Activated T-cell treated with anti-CD3 and anti-CD28 coated beads, Interleukin-2, amount 50 U/mL, for 24 hours (primary cell): ENCODE results near the gene PTPMT1.

Experiments
- DNase-seq: peaks from one replicate; pipeline ENCODE4 v3.0.0-alpha.2; 2020
- H3K27ac Mint-ChIP-seq: 2 replicates; pipeline ENCODE4 v1.8.0; 2020; ENCODE audit warnings: mild to moderate bottlenecking, mixed read lengths
- H3K27me3 Mint-ChIP-seq: 2 replicates; pipeline ENCODE4 v1.8.0; 2020; ENCODE audit warnings: mixed read lengths
- H3K36me3 Mint-ChIP-seq: 2 replicates; pipeline ENCODE4 v1.8.0; 2020; ENCODE audit warnings: low read depth, mixed read lengths
- H3K4me1 Mint-ChIP-seq: 2 replicates; pipeline ENCODE4 v1.8.0; 2020; ENCODE audit warnings: low read depth, mixed read lengths
- H3K4me3 Mint-ChIP-seq: 2 replicates; pipeline ENCODE4 v1.8.0; 2020; ENCODE audit warnings: mild to moderate bottlenecking, moderate library complexity, mixed read lengths
- H3K9me3 Mint-ChIP-seq: 2 replicates; pipeline ENCODE4 v1.8.0; 2020; ENCODE audit warnings: mixed read lengths

Gene PTPMT1

DNA sequence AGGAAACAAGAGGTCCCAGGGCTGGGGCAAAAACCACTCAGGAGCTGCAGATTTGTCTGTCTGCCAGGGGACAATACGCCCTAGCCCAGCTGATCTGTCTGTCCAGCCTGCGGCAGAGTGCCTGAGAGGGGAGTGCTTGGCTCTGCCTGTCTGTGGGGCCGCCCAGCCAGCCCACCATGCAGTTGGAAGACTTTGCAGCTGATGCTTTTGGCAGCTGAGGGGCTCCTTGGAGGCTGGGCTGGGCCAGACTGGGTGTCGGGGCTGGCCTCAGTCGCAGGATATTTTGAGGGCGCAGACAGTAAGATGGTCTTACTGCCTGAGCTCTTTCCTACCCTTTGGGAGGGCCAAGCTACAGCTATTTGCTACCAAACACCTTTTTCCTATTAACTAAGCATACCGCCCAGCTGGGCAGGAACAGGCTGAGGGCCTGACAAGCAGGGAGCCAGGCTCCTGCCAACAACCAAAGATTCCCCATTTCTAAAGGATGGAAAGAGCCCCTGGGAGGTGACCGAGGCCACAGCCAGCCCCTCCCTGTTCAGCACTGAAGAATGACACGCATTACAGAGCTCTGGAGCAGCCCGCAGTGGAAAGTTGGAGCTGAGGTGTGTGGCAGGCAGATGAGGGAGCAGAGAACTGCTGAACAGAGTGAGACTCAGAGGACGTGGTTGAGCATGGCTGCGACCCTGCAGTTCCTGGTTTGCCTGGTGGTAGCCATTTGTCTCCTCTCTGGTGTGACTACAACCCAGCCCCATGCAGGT lies 20.9 kb downstream of the PTPMT1 start, which contains the start of gene FAM180B:
TSS of gene FAM180B (plus strand) at position 581 of the 758 bp plus-strand sequence. CDS start at position 672, 91 bp downstream.
- Mint-ChIP-seq H3K4me1 (peaks cover 4% of the 10 kb centered on the region), H3K4me3 (no peak within 1 kb of the TSS), H3K36me3 (peaks cover 55% of the 10 kb centered on the region), H3K9me3 (no peaks in the 10 kb centered on the region), H3K27me3 (no peaks in the 10 kb centered on the region), H3K27ac (no peak within 1 kb of the TSS)
- no peak for DNase-seq

DNA sequence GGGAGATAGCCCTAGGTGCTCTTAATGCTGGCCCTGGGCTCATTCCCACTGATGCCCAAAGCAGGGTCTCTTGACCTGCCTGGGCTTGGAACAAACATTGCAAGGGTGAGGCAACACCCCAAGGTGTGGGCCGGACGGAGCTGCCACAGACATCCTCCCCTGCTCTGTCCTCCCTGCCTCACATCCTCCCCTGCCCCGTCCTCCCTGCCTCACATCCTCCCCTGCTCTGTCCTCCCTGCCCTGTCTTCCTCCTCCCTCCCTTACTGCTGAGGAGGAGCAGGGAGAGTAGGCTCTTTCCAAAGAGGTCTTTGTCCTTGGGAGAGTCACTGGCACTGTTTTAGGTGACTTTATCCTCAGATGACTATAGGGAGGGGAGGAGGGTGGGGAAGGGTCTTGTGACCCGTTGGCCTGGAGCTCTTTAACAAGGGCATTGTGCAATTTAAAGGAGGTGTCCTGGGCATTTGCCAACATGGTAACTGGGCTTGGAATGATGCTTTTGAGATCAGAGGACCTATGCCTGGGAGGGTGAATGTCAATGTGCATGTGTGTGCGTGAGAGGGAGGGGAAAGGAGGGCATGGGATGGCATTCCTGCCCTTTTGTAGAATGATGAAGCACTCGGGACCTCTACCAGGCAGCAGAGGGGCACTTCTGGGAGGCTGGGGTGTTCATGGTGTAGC lies 21.8 kb downstream of the PTPMT1 start:
- no peak overlapping the region for H3K27ac Mint-ChIP-seq
- no peaks in the 10 kb centered on the region for H3K9me3 Mint-ChIP-seq
- H3K4me1 Mint-ChIP-seq = peaks cover 2% of the 10 kb centered on the region
- no peak for DNase-seq
- no peak overlapping the region for H3K4me3 Mint-ChIP-seq
- peaks cover 5% of the 10 kb centered on the region for H3K27me3 Mint-ChIP-seq
- peaks cover 46% of the 10 kb centered on the region for H3K36me3 Mint-ChIP-seq

DNA sequence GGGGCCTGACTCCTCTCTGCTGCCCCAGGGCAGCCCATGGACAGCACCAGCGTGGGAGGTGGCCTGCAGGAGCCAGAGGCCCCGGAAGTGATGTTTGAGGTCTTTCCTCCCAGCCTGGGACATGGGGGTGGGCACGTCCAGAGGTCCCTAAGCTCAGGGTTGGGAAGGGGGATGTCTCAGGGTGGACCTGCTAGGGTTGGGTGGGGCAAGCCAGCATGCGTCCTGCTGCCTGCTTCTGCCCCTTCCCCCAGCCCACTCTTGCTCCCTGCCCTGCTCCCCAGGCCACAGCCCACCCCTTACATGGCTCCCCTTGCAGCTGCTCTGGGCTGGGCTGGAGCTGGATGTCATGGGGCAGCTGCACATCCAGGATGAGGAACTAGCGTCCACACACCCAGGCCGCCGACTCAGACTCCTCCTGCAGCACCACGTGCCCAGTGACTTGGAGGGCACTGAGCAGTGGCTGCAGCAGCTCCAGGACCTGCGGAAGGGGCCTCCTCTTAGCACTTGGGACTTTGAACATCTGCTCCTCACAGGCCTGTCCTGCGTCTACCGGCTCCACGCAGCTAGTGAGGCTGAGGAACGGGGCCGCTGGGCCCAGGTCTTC lies 22.4 kb downstream of the PTPMT1 start:
- no peak for DNase-seq
- H3K27ac Mint-ChIP-seq = no peak overlapping the region
- H3K9me3 Mint-ChIP-seq = no peaks in the 10 kb centered on the region
- peaks cover 40% of the 10 kb centered on the region for H3K36me3 Mint-ChIP-seq
- H3K4me1 Mint-ChIP-seq = no peaks in the 10 kb centered on the region
- H3K4me3 Mint-ChIP-seq = no peak overlapping the region
- H3K27me3 Mint-ChIP-seq = peaks cover 11% of the 10 kb centered on the region

DNA sequence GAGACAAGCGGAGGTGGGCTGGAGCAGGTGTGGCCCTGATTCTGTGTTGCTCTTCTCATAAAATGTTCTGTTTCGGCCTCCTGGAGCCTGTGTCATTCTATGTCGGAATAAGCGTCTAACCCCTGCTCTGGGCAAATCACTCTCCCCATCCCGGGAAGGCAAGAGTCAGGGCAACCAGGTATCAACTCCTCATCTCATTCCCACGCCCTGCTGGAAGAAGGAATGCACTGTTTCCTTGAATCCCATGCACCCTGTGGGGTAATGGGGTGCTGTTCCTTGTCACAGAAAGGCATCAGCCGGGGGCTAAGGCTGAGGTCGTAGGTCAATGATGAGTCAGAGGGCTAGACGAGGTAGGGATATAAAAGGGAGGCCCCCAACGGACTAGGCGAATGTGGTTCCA lies 23.7 kb downstream of the PTPMT1 start:
- peaks cover 23% of the 10 kb centered on the region for H3K27me3 Mint-ChIP-seq
- H3K36me3 Mint-ChIP-seq = peaks cover 27% of the 10 kb centered on the region
- H3K4me1 Mint-ChIP-seq = peaks cover 7% of the 10 kb centered on the region
- H3K27ac Mint-ChIP-seq = no peak overlapping the region
- no peak overlapping the region for H3K4me3 Mint-ChIP-seq
- no peak for DNase-seq
- H3K9me3 Mint-ChIP-seq = no peaks in the 10 kb centered on the region

DNA sequence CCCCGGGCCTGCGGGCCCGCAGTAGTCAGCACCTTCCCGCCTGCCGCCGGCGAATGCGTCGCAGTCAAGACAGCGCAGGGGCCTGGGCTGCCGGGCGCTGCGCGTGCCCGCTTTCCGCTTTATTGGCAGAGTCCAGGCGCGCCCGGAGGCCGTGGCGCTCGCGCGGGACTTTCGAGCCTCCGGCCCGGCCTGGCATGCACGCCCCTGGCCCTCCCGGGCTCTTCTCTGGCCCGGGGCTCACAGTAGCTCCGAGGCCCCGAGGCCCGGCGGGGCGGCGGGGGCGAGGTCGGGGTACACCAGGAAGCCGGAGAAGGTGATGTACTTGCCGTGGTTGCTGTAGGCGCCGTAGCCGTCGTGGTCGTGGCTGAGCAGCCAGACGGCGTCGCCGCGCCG lies 24.2 kb downstream of the PTPMT1 start:
- H3K4me3 Mint-ChIP-seq = no peak overlapping the region
- no peak overlapping the region for H3K27ac Mint-ChIP-seq
- DNase-seq = no peak
- H3K4me1 Mint-ChIP-seq = peaks cover 7% of the 10 kb centered on the region
- H3K9me3 Mint-ChIP-seq = no peaks in the 10 kb centered on the region
- H3K36me3 Mint-ChIP-seq = peaks cover 22% of the 10 kb centered on the region
- H3K27me3 Mint-ChIP-seq = peaks cover 26% of the 10 kb centered on the region

DNA sequence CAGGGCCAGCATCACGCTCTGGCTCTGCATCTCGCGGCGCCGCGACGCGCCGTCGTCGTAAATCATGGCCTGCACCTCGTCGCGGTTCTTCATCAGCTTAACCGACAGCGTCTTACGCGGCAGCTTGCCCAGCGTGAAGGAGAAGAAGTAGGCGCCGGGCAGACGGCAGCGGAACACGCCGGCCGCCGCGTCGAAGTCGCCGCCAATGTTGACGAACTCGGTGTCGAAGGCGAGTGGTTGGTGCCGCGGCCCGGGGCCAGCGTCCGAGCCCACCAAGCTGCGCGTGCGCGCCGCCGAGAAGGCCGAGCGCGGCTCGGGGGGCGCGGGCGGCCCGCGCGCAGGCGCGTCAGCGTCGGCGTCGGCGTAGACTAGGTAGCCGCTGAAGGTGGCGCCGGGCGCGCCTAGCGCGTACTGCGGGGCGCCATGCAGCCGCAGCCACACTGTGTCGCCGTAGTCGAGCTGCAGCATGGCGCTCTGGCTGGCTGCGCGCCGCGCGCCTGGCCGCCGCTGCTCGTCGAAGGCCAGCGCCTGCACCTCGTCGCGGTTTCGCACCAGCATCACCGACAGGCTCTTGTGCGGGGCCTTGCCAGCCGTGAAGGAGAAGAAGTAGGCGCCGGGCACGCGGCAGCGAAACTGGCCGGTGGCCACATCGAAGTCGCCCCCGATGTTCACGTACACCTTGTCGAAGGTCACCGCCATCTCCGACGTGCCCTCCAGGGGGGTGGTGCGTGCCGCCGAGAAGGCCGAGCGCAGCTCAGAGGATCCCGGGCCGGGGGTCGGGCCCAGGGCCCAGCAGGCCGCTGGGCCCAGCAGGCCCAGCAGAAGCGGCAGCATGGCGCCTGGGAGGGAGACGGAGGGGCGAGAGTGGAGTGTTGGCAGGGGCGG lies 24.8 kb downstream of the PTPMT1 start:
- Mint-ChIP-seq H3K4me1 (peaks cover 7% of the 10 kb centered on the region), H3K27me3 (peaks cover 33% of the 10 kb centered on the region), H3K27ac (no peak overlapping the region), H3K36me3 (peaks cover 16% of the 10 kb centered on the region), H3K4me3 (no peak overlapping the region), H3K9me3 (no peaks in the 10 kb centered on the region)
- no peak for DNase-seq

DNA sequence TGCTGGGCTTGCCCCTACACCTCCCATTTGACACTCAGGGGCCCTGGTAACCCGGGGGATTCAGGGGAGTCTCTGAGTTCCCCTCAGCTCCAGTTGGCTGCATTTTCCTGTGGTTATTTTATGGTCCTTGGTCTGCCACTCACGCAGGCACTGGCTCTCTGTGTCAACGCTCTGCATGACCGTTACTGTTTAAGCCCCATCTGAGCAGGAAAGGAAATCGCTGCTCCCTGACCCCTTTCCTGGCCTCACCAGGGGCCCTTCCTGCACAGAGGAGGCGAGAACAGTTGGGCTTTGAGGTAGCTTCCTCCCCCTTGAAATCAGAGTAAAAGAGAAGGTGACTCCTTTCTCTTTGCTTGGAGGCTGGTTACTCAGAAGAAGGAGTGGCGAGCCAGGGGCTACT lies 26.4 kb downstream of the PTPMT1 start:
- H3K27me3 Mint-ChIP-seq = peaks cover 40% of the 10 kb centered on the region
- peaks cover 1% of the 10 kb centered on the region for H3K36me3 Mint-ChIP-seq
- H3K4me3 Mint-ChIP-seq = no peak overlapping the region
- H3K27ac Mint-ChIP-seq = no peak overlapping the region
- no peak for DNase-seq
- peaks cover 7% of the 10 kb centered on the region for H3K4me1 Mint-ChIP-seq
- no peaks in the 10 kb centered on the region for H3K9me3 Mint-ChIP-seq

DNA sequence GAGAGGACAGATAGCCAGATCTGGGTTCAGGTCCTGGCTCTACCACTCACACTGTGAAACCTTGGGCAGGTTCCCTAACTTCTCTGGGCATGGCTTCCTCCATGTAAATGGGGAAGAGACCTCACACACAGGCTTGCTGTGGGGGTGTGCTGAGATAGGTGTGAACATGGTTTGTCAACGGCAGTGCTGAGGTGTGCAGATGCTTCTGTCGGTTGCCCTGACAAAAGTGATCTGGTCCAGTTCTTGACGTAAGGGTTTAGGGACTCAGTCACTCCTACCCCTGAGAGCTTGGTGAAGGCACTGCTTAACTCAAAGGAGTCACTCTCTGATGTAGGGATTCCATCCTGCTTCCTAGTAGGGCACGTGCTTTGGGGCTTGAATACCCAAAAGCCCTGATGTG lies 26.9 kb downstream of the PTPMT1 start:
- H3K9me3 Mint-ChIP-seq = no peaks in the 10 kb centered on the region
- no peak overlapping the region for H3K27ac Mint-ChIP-seq
- no peaks in the 10 kb centered on the region for H3K36me3 Mint-ChIP-seq
- peaks cover 7% of the 10 kb centered on the region for H3K4me1 Mint-ChIP-seq
- no peak overlapping the region for H3K4me3 Mint-ChIP-seq
- no peak for DNase-seq
- peaks cover 40% of the 10 kb centered on the region for H3K27me3 Mint-ChIP-seq

DNA sequence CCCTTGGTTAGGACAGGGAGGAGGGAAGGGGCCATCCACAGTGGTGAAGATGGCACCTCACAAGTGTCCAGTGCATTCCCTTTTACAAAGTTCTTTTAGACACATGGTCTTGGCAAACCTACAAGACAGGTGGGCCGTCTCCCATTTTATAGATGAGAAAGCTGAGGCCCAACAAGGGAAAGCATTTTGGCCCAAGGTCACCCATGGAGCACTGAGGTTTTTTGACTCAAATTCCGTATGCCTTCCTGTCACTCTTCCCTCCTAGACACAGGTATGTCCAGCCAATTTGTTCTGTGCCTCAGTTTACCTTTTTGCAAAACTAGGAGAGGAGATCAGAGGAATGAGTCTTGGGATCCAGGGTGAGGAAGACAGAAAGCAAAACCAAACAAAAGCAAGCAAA lies 27.6 kb downstream of the PTPMT1 start:
- Mint-ChIP-seq H3K4me1 (peaks cover 7% of the 10 kb centered on the region), H3K36me3 (no peaks in the 10 kb centered on the region), H3K27me3 (peaks cover 40% of the 10 kb centered on the region), H3K9me3 (no peaks in the 10 kb centered on the region), H3K27ac (no peak overlapping the region), H3K4me3 (no peak overlapping the region)
- no peak for DNase-seq

DNA sequence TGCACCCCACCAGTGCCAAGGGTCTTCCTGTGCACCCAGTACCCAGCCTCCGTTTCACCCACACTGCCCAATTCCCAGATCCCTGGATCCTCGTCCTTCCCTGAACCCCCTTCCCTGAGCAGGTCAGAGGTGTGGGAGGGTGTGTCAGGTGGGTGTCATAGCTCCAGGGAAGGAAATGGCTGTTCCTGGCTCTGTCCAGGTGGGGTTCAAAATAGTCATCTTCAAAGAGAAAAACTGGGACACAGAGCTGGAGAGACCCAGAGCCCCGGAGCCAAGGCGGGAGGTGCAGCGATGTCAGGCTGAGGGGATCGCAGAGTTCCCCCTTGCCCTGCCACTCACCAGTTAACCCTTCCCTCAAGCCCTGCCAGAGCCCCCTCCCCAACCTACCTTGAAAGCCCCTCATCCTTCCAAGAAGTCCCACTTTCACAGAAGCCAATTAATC lies 28.1 kb downstream of the PTPMT1 start:
- Mint-ChIP-seq H3K36me3 (no peaks in the 10 kb centered on the region), H3K4me3 (no peak overlapping the region), H3K27ac (no peak overlapping the region), H3K4me1 (peaks cover 7% of the 10 kb centered on the region), H3K27me3 (peaks cover 40% of the 10 kb centered on the region), H3K9me3 (no peaks in the 10 kb centered on the region)
- no peak for DNase-seq

DNA sequence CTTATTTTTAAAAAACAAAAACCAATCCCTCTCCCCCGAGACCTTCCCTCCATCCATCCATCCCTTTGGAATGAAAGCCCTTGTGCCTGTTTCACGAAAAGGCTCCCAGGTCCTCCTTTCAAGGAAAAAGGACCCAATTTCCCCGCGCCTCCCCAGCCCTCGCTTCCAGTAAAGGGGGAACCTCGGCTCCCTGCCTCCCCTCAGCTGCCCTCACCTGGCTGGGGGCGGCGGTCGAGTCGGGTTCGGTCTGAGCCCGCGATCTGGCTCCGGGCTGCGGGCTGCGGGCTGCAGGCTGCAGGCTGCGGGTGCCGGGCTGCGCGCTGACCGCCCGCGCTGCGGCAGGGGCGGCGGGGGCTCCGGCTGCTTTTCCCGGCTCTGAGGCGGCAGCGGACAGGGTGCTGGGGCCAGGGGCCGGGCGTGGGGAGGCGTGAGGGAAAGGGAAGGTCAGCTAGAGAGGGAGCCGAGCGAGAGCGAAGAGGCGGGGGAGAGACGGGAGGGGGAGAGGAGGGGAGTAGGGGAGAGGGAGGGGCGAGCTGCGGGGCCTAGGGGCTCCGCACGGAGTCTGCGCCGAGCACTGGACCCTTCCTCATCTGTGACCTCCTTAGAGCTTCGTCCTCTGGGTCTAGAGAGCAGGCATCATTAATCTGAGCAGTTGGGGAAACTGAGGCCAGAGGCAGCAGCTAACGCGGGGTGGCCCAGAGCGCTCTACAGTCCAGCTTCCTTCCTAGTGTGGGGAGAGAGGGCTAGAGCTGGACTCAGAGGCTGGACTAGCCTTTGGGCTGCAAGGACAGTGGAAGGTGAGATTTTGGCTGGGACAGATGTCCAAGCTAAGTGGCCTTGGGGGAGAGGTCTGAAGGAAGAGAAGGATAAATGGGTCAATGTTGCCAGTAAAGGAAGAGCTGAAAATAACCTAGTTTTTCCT lies 28.8 kb downstream of the PTPMT1 start, which contains the start of gene C1QTNF4:
TSS of gene C1QTNF4 (minus strand) at position 478 of the 922 bp plus-strand sequence. CDS start 3,601 bp downstream, outside the sequence.
- no peak within 1 kb of the TSS for H3K4me3 Mint-ChIP-seq
- no peaks in the 10 kb centered on the region for H3K9me3 Mint-ChIP-seq
- no peak within 1 kb of the TSS for H3K27ac Mint-ChIP-seq
- H3K4me1 Mint-ChIP-seq = peaks cover 7% of the 10 kb centered on the region
- peaks cover 40% of the 10 kb centered on the region for H3K27me3 Mint-ChIP-seq
- DNase-seq = no peak
- no peaks in the 10 kb centered on the region for H3K36me3 Mint-ChIP-seq

DNA sequence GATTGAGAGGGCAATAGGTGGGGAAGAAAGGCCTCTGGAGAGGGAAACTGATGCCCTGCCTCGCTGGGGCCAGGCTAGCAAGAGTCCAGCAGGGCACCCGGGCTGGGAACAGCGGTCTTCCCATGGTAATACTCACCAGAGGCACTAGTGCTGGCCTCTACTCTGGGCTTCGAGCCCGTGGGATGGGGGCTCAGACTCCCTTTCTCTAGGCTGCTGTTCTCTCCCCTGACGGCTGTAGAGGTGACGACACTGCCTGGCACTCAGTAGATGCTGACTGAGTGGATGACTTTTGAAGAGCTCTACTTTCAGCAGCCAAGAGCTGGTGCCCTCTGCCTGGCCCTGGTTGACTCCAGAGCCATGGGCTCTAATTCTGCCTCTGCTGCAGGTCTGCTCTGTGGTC lies 29.6 kb downstream of the PTPMT1 start:
- Mint-ChIP-seq H3K9me3 (no peaks in the 10 kb centered on the region), H3K4me3 (no peak overlapping the region), H3K4me1 (peaks cover 7% of the 10 kb centered on the region), H3K27me3 (peaks cover 40% of the 10 kb centered on the region), H3K27ac (no peak overlapping the region), H3K36me3 (no peaks in the 10 kb centered on the region)
- no peak for DNase-seq

DNA sequence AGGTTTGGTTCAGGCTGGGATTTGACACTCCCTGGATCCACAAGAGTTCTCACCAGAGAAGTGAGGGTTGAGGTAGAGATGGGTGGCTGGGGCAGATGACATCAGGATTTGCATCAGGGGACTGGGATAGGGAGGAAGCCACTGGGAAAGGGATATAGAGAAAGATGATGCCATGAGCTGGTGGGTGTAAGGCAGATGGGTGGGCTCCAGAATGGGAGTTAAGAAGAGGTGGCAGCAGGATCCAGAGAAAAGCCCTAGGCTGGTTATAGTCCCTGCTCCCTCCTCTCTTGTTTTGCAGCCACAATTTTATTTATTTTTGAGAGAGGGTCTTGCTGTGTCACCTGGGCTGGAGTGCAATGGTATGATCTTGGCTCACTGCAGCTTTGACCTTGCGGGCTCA lies 30.6 kb downstream of the PTPMT1 start:
- Mint-ChIP-seq H3K27me3 (peaks cover 40% of the 10 kb centered on the region), H3K27ac (no peak overlapping the region), H3K4me1 (peaks cover 7% of the 10 kb centered on the region), H3K9me3 (no peaks in the 10 kb centered on the region), H3K4me3 (no peak overlapping the region), H3K36me3 (no peaks in the 10 kb centered on the region)
- DNase-seq = no peak
